Retina (tissue), 1 donor: ENCODE results near the gene TSPO.

Experiments used
- DNase-seq: peaks from one replicate; pipeline ENCODE4 v3.0.0-alpha.2; 2016

The TSPO gene

DNA sequence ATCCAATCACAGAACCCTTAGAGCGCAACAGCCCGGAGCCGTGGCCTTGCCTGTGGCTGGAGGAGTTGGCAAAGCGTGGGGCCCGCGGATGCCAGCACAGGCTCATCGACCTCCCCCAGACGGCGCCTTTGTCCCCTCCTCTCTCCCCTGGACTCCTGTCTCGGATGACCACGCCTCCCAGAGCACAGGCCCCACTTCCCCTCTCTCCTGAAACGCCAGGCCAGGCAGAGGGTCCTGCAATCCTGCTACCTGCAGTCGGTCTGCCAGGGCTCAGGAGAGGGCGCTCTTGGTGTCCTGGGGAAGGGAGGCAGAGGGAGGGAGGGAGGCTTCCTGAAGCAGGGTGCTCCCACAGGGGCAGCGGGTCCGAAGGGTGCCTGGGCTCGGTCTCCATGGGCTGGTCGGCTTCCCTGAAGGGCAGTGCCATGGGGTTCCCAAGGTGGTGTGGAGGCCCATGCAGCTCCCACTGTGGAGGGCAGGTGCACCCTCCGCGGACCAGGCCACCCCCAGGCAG is 52.2 kb downstream of the TSPO start:
- peak; percentile 31 for DNase-seq

DNA sequence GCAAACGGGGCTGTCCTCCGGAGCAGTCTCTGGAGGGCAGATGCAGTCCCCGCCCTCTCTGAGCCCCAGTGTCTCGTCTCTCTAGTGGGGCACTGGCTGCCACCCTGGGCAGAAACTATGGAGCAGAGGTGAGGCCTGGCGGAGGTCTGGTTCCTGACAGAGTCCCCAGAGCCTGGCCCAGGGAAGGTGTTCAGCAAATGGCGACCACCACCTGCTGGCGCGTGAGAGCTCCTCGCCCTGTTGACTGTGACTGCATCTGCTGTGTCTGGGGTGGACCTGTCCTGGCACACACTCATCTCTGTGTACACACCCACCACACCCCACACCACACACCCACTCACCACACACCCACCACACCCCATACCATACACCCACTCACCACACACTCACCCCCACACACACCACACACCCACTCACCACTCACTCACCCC is 53.9 kb downstream of the TSPO start:
- DNase-seq, result no peak

DNA sequence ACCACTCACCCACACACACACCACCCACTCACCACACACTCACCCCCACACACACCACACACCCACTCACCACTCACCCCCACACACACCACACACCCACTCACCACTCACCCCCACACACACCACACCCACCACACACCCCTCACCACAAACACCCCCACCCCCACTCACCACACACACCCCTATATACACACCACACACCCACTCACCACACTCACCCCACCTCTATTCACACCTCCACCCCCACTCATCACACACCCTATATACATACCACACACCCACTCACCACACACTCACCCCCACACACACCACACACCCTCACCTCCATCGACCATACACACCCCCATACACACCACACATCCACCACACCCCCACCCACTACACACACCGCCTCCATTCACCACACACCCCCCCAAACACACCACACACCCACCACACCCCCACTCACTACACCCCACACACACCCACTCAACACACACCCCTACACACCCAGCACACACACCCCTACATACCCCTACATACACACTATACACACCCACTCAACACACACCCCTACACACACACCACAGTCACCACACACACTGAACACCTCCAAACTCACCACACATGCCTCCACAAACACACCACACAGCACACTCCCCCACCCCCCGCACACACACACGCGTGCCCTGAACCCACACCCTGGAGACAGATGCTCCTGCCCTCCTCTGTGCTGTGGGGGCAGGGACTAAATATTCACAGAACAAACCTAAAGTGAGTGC is 54.6 kb downstream of the TSPO start:
- DNase-seq, result no peak

DNA sequence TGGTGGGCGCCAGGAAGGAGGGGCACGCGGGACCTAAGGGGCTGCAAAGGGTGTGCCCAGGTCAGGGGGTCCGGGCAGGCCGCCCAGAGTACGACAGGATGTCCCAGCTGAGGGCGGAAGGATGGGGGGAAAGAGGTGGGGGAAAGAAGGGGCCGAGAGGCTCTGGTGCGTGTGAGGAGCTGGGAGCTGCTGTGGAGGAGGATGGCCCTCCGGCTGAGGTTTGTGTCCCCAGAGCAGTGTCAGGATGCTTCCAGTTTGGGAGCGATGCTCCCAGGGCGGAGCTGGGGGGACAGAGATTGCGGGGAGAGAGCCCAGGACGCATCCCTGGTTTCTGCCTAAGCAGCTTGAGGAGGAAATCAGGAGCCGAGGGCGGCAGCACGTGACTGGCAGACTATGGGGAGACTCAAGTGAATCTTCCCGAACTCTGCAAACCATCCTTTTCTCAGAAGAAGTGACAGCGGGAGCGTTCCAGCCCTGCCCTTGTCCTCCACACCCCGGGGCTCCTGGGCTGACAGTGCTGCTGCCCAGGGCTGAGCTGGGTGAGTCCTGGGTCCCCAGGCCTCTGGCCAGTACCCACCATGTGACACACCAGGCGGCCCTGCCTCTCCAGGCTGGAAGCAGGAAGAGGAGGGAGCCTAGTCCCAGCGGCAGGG is 55.3 kb downstream of the TSPO start:
- DNase-seq, result no peak

DNA sequence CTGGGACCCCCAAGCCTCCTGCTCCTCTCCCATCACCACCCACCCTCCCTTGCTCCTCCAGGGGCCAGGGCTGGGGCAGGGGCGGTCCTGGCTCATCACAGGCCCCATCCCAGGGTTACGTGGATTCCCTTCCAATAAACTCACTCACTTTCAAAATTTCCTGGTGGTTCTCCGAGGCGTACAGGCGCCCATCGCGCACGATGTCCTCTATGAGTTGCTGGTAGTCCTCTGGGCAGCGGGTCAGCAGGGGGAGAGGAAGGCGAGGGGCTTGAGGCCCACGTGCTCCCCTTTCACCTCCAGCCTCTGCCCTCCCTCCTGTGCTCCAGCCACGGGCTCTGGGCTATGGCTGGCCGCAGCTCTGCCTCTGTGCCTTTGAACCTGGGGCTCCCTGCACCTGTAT is 56.0 kb downstream of the TSPO start:
- no peak for DNase-seq

DNA sequence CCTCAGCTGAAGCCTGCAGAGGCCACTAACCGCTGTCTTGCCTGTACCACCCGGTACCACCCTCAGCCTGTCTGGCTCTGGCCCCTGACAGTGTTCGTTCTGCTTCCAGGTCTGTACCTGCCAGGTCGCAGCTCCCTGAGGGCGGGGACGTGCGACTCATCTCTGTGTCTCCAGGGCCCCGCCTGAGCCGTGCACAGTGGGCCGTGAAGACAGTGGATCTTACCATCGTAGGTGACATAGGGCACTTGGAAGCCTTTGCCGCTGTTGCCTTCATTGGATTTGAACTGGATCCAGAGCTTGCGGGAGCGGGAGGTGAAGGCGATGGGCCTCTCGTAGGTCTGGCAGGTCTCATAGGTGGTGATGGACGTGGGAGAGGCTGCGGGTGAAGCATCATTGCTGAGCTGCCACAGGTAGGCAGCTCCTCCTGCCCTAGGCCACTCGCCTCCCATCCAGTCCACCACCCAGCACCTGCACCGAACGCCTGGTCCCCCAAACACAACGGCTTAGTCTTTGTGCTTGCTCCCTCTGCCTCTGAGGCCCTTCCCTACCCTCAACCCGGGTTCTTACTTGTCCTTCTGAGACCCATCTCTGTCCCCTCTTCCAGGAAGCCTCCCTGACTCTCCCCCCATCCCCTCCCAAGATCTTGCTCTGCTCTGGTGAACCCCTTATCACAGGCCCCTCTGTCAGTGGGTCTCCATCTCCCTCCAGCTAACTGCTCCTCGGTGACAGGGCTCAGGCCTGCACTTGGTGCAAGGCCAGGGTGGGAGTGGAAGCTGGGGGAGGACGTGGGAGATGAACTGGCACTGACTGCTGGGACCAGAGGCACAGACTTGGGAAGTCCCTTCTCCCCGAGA is 56.7 kb downstream of the TSPO start:
- DNase-seq, result no peak

DNA sequence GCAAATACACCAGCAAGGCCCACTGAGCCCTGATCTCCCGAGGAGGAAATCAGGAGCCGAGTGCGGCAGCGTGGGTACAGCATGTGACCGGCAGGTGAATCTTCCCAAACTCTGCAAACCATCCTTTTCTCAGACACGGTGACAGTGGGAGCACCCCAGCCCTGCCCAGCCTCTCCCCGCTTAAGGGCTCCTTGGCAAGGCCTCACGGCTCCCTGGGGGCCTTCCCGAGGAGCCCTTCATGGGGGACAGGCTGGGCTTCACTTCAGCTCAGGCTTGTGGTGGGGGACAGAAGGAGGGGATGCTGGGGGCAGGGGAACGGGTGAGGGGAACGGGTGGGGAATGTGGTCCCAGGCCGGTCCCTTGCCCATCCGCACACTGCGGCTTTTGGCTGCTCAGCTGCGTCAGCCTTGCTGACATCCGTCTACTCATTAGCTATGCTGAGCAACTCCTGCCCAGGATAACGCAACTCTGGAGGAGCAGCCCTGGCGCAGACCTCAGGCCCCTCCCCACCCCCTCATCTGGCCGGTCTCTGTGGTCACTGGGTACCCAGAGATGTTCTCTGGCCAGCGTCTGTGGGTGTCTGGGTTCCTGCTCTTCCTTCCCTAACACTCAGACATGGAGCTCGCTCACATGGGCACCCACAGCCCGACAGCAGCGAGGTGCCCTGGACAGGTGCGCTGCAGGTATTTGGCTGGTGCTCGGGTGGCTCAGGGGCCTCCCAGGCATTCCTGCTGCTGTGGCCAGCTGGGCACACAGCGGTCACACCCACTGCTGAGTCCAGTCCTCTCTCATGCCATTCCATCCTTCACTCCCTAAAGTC is 57.6 kb downstream of the TSPO start:
- no peak for DNase-seq

DNA sequence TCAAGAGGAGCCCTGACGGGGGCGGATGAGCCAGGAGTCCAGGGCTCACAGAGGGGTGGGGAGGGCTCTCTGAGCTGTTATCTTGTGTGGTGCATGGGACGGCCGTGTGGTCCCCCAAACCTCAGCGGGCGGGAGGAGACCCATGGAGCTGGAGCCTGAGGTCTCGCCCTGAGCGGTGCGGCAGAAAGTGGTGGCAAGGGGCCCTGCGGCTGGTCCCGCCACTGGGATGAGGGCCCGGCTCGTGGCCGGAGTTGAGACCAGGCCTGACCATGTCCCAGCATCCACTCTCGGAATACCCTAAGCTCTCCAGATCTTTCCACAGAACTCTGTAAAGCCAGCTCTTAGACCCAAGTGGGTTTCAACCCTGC is 58.1 kb downstream of the TSPO start:
- DNase-seq, result no peak

DNA sequence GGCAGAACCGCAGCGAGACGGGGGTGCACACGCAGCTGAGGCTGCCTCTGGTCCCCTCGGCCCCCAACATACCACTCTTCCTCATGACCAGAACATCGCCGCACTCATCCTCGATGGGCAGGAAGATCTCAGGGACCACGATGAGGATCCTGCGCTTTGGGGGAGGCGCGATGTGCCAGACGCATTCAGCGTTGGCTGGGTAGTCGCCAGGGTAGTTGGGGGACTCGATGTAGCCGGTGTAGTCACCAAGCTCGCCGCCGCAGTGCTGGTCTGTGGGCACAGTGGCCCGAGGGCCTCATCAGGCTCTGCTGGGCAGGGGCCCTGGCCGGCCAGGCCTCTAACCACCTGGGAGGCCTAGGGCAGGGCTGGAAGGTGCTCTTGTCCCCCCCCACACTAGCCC is 58.6 kb downstream of the TSPO start:
- no peak for DNase-seq

DNA sequence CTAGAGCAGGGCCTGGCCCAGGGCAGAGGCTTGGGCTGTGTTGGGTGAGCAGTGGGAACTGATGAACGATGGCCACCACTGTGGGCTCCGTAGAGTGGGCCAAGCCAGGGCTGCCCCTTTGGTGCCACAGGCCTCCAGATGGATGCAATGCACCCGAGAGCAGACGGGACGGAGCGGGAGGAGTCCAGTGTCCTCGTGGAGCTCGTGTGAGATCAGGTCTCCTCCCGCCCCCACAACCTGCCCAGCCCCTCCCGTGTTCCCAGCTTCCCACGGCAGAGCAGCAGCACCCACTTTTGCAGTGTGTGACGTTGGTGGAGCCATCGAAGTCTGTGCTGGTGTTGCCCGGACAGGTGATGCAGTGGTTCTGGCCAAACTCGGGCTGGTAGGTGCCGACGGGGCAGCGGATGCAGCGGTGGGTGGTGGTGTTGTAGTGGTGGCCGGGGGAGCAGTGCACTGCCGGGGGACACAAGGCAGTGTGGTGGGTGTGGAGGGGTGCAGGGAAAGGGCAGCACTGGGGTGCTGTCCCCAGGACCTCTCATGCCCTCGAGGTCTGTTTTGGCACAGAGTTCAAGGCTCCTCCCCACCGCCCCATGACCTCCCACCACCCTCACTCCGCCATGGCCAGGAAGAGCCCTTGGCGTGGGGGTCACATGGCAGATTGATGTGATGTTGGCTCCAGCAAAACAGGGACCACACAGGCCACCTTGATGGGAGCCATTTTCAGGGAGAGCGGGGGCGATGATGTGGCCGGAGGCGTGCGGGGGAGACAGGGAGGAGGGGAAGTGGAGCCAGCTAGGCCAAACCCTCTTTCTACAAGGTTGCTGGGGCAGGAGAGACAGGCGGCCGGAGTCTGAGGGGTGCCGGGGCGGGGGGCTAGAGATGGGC is 59.5 kb downstream of the TSPO start:
- DNase-seq, result no peak

DNA sequence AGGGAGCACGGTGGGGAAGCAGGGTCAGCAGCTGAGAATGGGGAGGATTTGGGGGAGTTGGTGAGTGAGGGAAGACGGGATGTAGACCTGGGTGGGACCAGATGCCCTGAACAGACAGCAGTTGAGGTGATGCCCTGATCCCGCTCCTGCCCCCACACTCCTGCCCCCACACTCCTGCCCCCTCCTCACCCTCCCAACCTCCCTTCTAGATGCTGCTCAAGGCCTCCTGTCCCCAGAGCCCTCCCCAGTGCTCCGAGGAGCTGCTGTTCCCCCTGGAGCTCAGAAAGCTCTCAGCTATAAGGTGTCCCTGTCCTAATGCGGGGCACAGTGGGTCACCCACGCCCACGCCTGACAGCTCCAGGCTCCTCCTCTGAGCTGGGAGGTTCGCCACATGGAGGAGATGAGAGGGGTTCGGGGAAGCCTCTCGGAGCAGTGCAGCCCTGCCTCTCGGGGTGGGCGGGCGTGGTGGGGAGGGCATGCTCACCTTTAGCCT is 60.6 kb downstream of the TSPO start:
- no peak for DNase-seq

DNA sequence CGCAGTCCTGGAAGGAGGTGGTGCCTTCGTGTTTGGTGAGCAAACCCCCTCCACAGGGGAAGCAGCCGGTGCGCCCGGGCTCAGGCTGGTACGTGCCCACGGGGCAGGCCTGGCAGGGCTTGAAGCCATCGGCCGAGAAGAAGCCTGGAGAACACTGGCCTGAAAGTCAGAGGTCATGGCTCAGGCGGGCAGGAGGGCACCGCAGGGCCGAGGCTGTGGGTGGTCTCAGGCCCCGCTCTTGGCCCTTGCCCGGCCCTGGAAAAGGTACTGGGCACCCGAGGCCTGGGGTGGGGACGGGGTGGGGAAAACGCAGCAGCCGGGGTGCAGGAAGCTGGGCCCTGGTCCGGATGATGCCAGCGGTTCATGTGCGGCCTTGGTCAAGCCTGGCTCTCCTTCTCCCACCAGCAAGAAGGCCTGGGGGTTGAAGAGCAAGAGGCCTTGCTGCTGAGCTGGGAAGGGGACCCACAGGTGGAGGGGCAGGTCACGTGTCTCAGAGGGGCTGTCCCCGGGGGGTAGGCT is 61.1 kb downstream of the TSPO start:
- DNase-seq, result no peak
